ENCODE measurements around the gene CYP27B1. TPM values are rescaled to one million over a fixed set of nuclear protein-coding genes. Genes with fewer than 3 reads are reported as not detected.

CYP27B1 gene
- polyA plus RNA-seq, 5 donors: 0.99 to 2.5 (median 1.5) TPM

- DNase-seq: no peak
These were observed 424 bp upstream of the CYP27B1 start for GRCh38 chr12:57767305-57767698.

DNA sequence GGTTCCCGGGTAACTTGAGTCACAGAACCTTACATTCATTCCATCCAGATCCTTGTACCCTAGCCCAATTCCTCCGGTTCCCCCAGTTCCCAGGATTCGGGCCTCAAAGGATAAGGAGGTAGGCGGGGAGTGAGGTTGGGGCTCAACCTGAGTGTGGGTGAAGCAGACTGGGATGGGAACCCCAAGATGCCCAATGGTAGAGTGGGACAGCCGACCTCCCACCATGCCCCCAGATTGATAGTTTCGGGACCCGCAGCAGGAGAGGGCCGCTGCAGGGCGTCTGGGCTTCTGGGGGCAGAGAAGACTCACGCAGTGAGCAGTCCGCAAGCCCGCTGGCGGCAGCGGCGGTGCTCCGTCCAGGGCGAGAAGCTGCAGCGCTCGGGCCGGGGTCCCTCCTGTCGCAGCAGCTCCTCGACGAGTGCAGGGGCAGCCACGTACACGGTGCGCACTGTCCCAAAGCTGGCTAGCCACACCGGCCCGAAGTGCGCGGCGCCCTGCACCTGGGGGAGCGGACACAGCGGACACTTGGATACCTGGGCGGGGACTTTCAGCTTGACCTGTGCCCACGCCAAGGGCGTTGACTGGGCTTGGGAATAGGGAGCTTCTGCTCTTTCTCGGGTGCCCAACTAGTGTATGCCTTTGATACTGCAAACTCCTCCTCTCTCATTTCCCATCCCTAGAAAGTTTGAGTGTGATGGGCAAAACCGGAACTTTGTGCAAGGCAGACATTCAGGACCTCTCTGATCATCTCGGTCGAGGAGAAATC is 997 bp downstream of the CYP27B1 start:
- no peak for DNase-seq

DNA sequence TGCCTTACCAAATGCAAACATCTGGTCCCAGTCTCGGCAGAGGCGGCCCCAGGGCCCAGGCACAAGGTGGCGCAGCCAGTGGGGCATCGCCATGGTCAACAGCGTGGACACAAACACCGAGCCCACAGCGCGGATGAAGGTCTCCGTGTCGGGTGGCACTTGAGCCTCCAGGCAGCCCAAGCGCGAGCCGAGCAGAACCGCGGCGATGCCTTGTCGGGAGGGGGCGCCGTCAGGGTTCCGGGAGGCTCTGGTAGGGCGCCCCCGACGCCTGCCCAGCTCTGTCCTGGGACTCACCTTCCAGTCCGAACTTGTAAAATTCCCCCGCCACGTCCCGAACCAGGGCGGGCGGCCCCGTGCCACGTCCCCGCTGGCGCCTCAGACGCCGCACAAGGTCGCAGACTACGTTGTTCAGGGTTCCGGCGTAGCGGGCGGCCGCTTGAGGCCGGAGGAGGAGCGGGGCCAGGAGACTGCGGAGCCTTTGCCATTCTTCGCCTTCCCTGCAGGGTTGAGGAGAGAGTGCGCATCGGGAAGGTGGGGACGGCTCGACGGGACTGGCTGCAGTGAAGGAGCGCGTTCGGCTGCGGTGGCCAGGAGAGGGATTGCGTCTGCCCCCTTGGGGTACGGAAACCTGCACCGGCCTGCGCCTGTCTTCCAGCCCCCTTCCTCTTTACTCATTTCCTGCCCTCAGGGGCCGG is 1.7 kb downstream of the CYP27B1 start:
- no peak for DNase-seq

GRCh38 chr12:57764662-57765002 is 2.2 kb downstream of the CYP27B1 start:
- DNase-seq: no peak

GRCh38 chr12:57763881-57764661 is 2.8 kb downstream of the CYP27B1 start:
- no peak for DNase-seq

GRCh38 chr12:57762463-57762862 is 4.4 kb downstream of the CYP27B1 start:
- no peak for DNase-seq

DNA sequence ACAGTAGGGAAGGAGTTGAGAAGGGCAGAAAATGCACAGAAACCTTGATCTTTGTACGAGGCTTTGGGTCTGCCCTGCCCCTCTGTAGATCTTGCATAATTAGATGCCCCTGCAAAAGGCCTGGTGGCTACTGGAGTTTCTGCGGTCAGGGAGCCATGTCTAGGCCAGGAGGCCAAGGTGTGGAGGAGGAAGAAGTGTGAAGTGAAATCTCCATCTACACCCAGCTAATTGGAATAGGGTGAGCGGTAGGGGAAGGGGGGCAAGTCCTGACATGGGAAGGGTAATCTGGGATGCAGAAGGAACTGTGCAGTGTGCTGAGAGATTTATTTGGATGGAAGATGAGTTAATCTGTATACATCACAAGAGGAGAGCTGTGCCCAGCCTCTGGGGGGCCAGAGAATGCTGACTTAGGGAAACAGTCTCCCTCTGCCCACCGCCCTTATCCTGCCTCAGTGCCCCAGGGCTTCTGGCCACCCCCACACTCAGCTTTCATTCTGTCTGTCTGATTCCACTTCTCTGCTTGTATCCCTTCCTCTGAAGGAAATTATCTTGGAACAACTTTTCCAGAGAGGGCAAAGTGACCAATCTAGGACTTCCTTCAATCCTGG is 5.4 kb downstream of the CYP27B1 start:
- DNase-seq: no peak

DNA sequence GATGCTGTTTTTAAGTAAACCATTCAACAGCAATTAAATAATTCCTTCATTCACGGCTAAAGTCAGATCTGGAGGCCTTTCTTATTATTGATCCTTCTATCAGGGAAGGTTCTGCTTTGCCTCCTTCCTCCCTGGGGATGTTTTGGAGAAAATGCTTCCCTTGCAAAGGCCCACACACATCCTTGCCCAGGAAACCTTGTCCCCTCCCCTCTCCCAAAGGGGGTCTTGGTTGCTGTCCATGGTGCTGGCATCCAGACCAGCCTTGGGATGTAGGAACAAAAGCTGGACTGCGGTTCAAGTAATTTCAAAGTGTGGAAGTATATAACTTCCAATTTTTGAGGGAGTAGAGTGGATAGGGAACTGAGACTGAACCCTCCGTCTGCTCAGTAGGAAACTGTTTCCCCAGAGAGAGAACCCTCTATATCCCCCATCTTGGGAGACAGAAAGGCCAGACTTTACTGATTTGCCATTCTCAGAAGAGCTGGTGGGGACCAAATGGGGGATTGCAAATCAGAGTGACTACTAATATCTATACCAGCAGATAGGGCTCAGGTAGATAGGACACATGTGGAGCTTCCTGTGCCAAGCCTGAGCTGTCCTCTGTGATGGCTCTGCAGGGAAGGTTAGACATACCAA is 6.4 kb downstream of the CYP27B1 start:
- no peak for DNase-seq

DNA sequence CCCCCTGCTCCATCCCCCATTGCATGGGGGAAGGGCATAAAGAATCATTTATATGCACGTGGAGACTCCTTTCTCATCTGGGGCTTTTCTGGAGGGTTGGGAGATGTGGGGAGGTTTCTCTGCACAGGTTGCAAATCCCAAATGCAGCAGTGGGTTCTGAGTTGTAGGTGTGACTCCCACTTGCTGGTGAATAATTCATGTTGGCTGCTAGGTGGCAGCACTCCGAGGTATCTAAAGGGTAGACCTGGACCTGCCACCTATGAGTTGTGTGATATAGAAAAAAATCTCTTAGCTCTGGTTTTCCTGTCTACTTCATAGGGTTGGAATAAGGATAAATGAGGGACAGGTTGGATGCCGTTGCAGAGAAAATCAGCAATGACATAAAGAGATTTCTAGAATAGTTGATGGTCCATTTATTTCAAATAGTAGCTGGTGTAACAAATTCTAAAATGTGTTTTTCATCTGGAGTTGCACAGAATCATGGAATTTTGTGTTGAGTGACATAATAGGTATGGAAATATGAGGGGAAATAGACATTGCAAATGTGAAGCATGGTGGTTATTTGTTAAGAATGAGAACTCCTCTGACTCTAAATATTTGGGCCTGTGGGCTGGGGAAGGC is 7.4 kb downstream of the CYP27B1 start:
- no peak for DNase-seq

GRCh38 chr12:57758552-57759359 is 8.1 kb downstream of the CYP27B1 start:
- no peak for DNase-seq

GRCh38 chr12:57757771-57758170 is 9.1 kb downstream of the CYP27B1 start:
- no peak for DNase-seq

DNA sequence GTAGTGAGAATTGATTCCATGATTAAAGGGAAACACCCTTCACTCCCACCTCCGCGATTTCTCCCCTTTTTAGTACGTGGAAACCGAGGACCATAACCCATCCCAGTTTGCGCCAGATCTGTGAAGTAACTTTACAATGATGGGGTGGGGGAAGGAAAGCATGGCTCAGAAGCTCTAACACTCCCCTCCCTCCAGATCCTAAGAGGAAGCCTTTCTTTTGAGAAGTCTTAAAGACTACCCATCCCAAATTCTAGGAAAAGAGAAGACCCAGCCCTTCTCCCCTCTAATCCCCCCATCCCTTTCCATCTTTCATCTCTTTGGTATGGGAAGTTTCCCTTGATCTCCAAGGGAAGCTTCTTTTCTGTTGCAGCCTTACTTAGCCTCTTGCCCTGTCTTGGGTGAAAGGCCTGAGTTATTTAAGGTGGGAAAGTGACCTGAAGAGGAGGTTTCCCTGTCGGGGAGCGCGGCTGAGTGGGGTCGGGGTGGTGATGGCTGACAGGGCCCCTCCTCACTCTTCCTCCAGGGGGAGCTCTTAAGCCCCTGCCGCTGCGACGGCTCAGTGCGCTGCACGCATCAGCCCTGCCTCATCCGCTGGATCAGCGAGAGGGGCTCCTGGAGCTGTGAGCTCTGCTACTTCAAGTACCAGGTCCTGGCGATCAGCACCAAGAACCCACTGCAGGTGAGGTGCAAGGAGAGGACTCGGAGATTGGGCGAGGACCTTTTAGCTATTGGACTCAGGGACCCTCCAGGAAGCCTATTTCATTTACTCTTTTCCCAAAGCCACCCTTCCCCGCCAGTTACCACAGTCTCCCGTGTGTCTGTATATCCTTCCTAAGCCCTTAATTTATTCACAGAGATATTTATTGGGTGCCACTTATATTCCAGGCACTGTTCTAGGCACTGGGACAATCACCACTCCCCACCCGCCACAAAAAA is 10.2 kb downstream of the CYP27B1 start:
- DNase-seq: no peak

GRCh38 chr12:57755454-57756372 is 11.2 kb downstream of the CYP27B1 start:
- no peak for DNase-seq

- no peak for DNase-seq
These were observed 11.8 kb downstream of the CYP27B1 start for GRCh38 chr12:57755194-57755453.

- DNase-seq: no peak
These were observed 12.3 kb downstream of the CYP27B1 start, which contains the start of gene MARCHF9 for GRCh38 chr12:57754411-57755193. MARCHF9 (plus strand) TSS chr12:57755103; CDS start chr12:57755529, 426 bp downstream.

GRCh38 chr12:57753756-57754337 is 13.0 kb downstream of the CYP27B1 start:
- DNase-seq: no peak

- no peak for DNase-seq
These were observed 14.2 kb downstream of the CYP27B1 start for GRCh38 chr12:57752668-57753000.

Measured in right lung (tissue), 5 donors.